SK-N-SH (cell line): Measurements from ENCODE around the gene ZNF521. TPM values are rescaled to one million over a fixed set of nuclear protein-coding genes. Genes with fewer than 3 reads are reported as not detected.

Source experiments
- CTCF ChIA-PET: fragments of 300-600, 350-600 bp; formaldehyde crosslinking; extraction: SDS; loops from one replicate; lab custom pipeline; 2021; lab: Yijun Ruan, JAX
- POLR2A ChIA-PET: fragments of 350-600 bp; sonication (Branson Sonifier 250); formaldehyde crosslinking; extraction: SDS; loops from one replicate; lab custom pipeline; 2020; ENCODE audit warnings: antibody characterized with exemption, inconsistent platforms; lab: Yijun Ruan, JAX
- DNase-seq: peaks from one replicate; pipeline ENCODE4 v3.0.0; 2012
- H2AFZ ChIP-seq: fragments of 200-600 bp; sonication (generic); 2 replicates; pipeline ENCODE4 v1.8.1; 2016; ENCODE audit warnings: antibody characterized with exemption, mild to moderate bottlenecking, low read depth
- H3F3A ChIP-seq: fragments of 200-600 bp; sonication (generic); replicated peaks from 2 replicates; pipeline ENCODE3; 2016; ENCODE audit warnings: antibody characterized with exemption, mild to moderate bottlenecking; ENCODE audit not compliant: insufficient read depth
- H3K27ac ChIP-seq, 2 experiments: fragments of 200-500 bp in 1 of 2; fragments of 200-600 bp in 1 of 2; sonication (Bioruptor generic) in 1 of 2; sonication (generic), shearing (Covaris generic) in 1 of 2; 2 replicates each; pipeline versions ENCODE4 v1.5.1 to v1.6.1; 2014 to 2016; ENCODE audit warnings: low read depth in 2 of 2, inconsistent platforms in 1 of 2, low read length in 1 of 2, mild to moderate bottlenecking in 1 of 2, mixed read lengths in 1 of 2
- H3K27me3 ChIP-seq: fragments of 200-600 bp; sonication (generic), shearing (Covaris generic); 2 replicates; pipeline ENCODE4 v1.6.1; 2016; ENCODE audit warnings: mixed run types; ENCODE audit not compliant: insufficient read depth
- H3K36me3 ChIP-seq, 2 experiments: fragments of 200-500 bp in 1 of 2; fragments of 200-600 bp in 1 of 2; sonication (Bioruptor generic) in 1 of 2; sonication (generic) in 1 of 2; replicated peaks in 1 of 2; 2 replicates each; pipeline versions ENCODE3 to v1.5.1; 2014 to 2016; ENCODE audit warnings: low read length in 1 of 2, mild to moderate bottlenecking in 1 of 2; ENCODE audit not compliant: insufficient read depth in 2 of 2, control insufficient read depth in 1 of 2
- H3K4me1 ChIP-seq, 2 experiments: fragments of 200-500 bp in 1 of 2; fragments of 200-600 bp in 1 of 2; sonication (Bioruptor generic) in 1 of 2; sonication (generic), shearing (Covaris generic) in 1 of 2; 2 replicates each; pipeline versions ENCODE4 v1.5.1 to v1.6.1; 2014 to 2016; ENCODE audit warnings: low read depth in 1 of 2, low read length in 1 of 2, mixed run types in 1 of 2; ENCODE audit not compliant: insufficient read depth in 2 of 2, control insufficient read depth in 1 of 2
- H3K4me2 ChIP-seq: fragments of 200-600 bp; sonication (generic), shearing (Covaris generic); 2 replicates; pipeline ENCODE4 v1.6.1; 2017; ENCODE audit warnings: mixed run types
- H3K4me3 ChIP-seq, 2 experiments: fragments of 200-500 bp in 1 of 2; fragments of 200-600 bp in 1 of 2; sonication (Bioruptor generic) in 1 of 2; sonication (generic), shearing (Covaris generic) in 1 of 2; 2 replicates each; pipeline versions ENCODE4 v1.5.1 to v1.8.1; 2014 to 2016; ENCODE audit warnings: low read depth in 2 of 2, inconsistent platforms in 1 of 2, low read length in 1 of 2, mild to moderate bottlenecking in 1 of 2, mixed read lengths in 1 of 2, moderate library complexity in 1 of 2
- H3K79me2 ChIP-seq: fragments of 200-600 bp; sonication (generic); 2 replicates; pipeline ENCODE4 v1.8.1; 2017; ENCODE audit warnings: mild to moderate bottlenecking; ENCODE audit not compliant: insufficient read depth
- H3K9ac ChIP-seq: fragments of 200-600 bp; sonication (generic); 2 replicates; pipeline ENCODE4 v1.6.1; 2017; ENCODE audit warnings: mixed run types
- H3K9me2 ChIP-seq: fragments of 200-600 bp; sonication (generic); 2 replicates; pipeline ENCODE4 v1.6.1; 2017; ENCODE audit warnings: mixed run types
- H3K9me3 ChIP-seq: fragments of 200-600 bp; sonication (generic); 2 replicates; pipeline ENCODE4 v1.6.1; 2017; ENCODE audit warnings: mixed run types, mild to moderate bottlenecking, moderate library complexity
- H4K20me1 ChIP-seq: fragments of 200-600 bp; sonication (generic); 2 replicates; pipeline ENCODE4 v1.6.1; 2017; ENCODE audit warnings: mild to moderate bottlenecking, mixed run types; ENCODE audit not compliant: insufficient read depth
- CHD2 ChIP-seq: fragments of 150-350 bp; IDR thresholded peaks from 2 replicates; pipeline ENCODE4 v1.6.1; 2018; ENCODE audit warnings: low read length; ENCODE audit not compliant: partially characterized antibody
- ELF1 ChIP-seq: IDR thresholded peaks from 2 replicates; pipeline ENCODE4 v1.4.0; 2012
- FOSL2 ChIP-seq: IDR thresholded peaks from 2 replicates; pipeline ENCODE4 v1.4.0; 2012; ENCODE audit warnings: low read depth, mild to moderate bottlenecking, moderate library complexity, borderline replicate concordance
- GABPA ChIP-seq: IDR thresholded peaks from 2 replicates; pipeline ENCODE4 v1.4.0; 2012; ENCODE audit warnings: low read depth, mild to moderate bottlenecking
- IRF3 ChIP-seq: fragments of 150-350 bp; IDR thresholded peaks from 2 replicates; pipeline ENCODE4 v1.6.1; 2016; ENCODE audit warnings: mild to moderate bottlenecking, low read depth, low read length
- JUND ChIP-seq: IDR thresholded peaks from 2 replicates; pipeline ENCODE4 v1.4.0; 2012
- MXI1 ChIP-seq: IDR thresholded peaks from 2 replicates; pipeline ENCODE4 v1.6.1; 2012; ENCODE audit warnings: mild to moderate bottlenecking, low read depth, low read length, improper control_type of control experiment
- NRF1 ChIP-seq: IDR thresholded peaks from 2 replicates; pipeline ENCODE4 v1.6.1; 2012; ENCODE audit warnings: low read depth, mild to moderate bottlenecking, low read length
- PBX3 ChIP-seq: IDR thresholded peaks from 2 replicates; pipeline ENCODE4; 2012
- RAD21 ChIP-seq: IDR thresholded peaks from 2 replicates; pipeline ENCODE4 v1.6.1; 2012; ENCODE audit warnings: mild to moderate bottlenecking, low read length
- RCOR1 ChIP-seq: fragments of 150-350 bp; IDR thresholded peaks from 2 replicates; pipeline ENCODE4 v1.6.1; 2017; ENCODE audit warnings: antibody characterized with exemption, low read length
- REST ChIP-seq: IDR thresholded peaks from 2 replicates; pipeline ENCODE4 v1.6.1; 2012; ENCODE audit warnings: mild to moderate bottlenecking, low read depth, low read length, moderate library complexity
- RFX5 ChIP-seq: IDR thresholded peaks from 2 replicates; pipeline ENCODE4 v1.6.1; 2012; ENCODE audit warnings: mild to moderate bottlenecking, improper control_type of control experiment, low read length
- TAF1 ChIP-seq: IDR thresholded peaks from 2 replicates; pipeline ENCODE4 v1.6.1; 2012; ENCODE audit warnings: low read depth, mild to moderate bottlenecking, low read length, moderate library complexity, borderline replicate concordance
- TCF12 ChIP-seq: IDR thresholded peaks from 2 replicates; pipeline ENCODE4 v1.4.0; 2012
- TEAD4 ChIP-seq: IDR thresholded peaks from 2 replicates; pipeline ENCODE4 v1.4.0; 2012; ENCODE audit warnings: mild to moderate bottlenecking, borderline replicate concordance; ENCODE audit not compliant: insufficient read depth
- USF1 ChIP-seq: IDR thresholded peaks from 2 replicates; pipeline ENCODE4 v1.4.0; 2012; ENCODE audit warnings: low read depth, borderline replicate concordance
- WGBS: methylation state at CpG from one replicate; pipeline ENCODE4 v1.1.6; 2017; ENCODE audit warnings: low lambda C conversion rate; 5-methylcytosine and 5-hydroxymethylcytosine counted together
- polyA plus RNA-seq, 3 experiments: library from polyadenylated mRNA; depleted of rRNA; stranded (reverse); fragments of >200 nt; gene quantifications; 2 replicates each; pipeline ENCODE4 v1.2.3, GENCODE V29; 2012

ZNF521 gene
- polyA plus RNA-seq, 1 of the 3 experiments (the other 2 are of a cell fraction) = 14.1 TPM

GRCh38 chr18:25335676-25336075 lies 16.3 kb downstream of the ZNF521 start:
- H4K20me1 ChIP-seq = no peaks in the 10 kb centered on the region
- H3K27me3 ChIP-seq = no peaks in the 10 kb centered on the region
- H2AFZ ChIP-seq = no peak overlapping the region
- H3K36me3 ChIP-seq = no peaks in the 10 kb centered on the region
- no peak overlapping the region for H3K4me2 ChIP-seq
- H3K9me3 ChIP-seq = no peaks in the 10 kb centered on the region
- CTCF ChIA-PET = no interaction called here
- no peaks in the 10 kb centered on the region for H3K4me1 ChIP-seq
- H3K9ac ChIP-seq = no peak overlapping the region
- H3F3A ChIP-seq = no peaks in the 10 kb centered on the region
- WGBS = 94% methylated on average over 6 of the region's 6 CpGs
- no peaks in the 10 kb centered on the region for H3K9me2 ChIP-seq
- H3K27ac ChIP-seq = no peak overlapping the region
- no peak for TF ChIP-seq PBX3
- no peak for TF ChIP-seq RAD21
- no peak for TF ChIP-seq GABPA
- no peak for TF ChIP-seq TEAD4
- no peak for TF ChIP-seq USF1
- TF ChIP-seq RCOR1 = no peak
- TF ChIP-seq IRF3 = no peak
- TF ChIP-seq TCF12 = no peak
- TF ChIP-seq RFX5 = no peak
- TF ChIP-seq CHD2 = no peak
- no peak for TF ChIP-seq REST
- TF ChIP-seq JUND = no peak
- TF ChIP-seq ELF1 = no peak
- no peak for TF ChIP-seq NRF1
- no peak for TF ChIP-seq TAF1
- TF ChIP-seq FOSL2 = no peak
- no peak for TF ChIP-seq MXI1
- H3K79me2 ChIP-seq = 0 out of 2 replicates have a peak, but pooled peaks cover 6% of the 10 kb centered on the region
- no peak overlapping the region for H3K4me3 ChIP-seq
- POLR2A ChIA-PET = no interaction called here
- no peak for DNase-seq
